WERI-Rb-1 (cell line): ENCODE results near the gene C5orf24.
A peak's percentile ranks its signal among the peaks of the same experiment; 100 is the strongest.
"Not testable (repeated sequence)": the region's sequence is repeated elsewhere in the genome, so short reads cannot be mapped to it uniquely, and the experiment has no call there.

Experiments
- DNase-seq: peaks from one replicate; pipeline ENCODE4 v3.0.0-alpha.2; 2020
- H3K27ac ChIP-seq: fragments of 250-450 bp; sonication (Bioruptor Pico); 2 replicates; pipeline ENCODE4 v1.5.1; 2020; ENCODE audit warnings: mild to moderate bottlenecking, moderate library complexity
- H3K27me3 ChIP-seq: fragments of 250-450 bp; sonication (Bioruptor Pico); 2 replicates; pipeline ENCODE4 v1.5.1; 2021; ENCODE audit warnings: mild to moderate bottlenecking, low read depth, moderate library complexity; ENCODE audit not compliant: insufficient read depth, severe bottlenecking
- H3K36me3 ChIP-seq: fragments of 250-450 bp; sonication (Bioruptor Pico); 2 replicates; pipeline ENCODE4 v1.5.1; 2020; ENCODE audit warnings: mild to moderate bottlenecking, moderate library complexity
- H3K4me3 ChIP-seq: 2 replicates; pipeline ENCODE4 v1.5.1; 2011; ENCODE audit warnings: low read depth, mild to moderate bottlenecking, control low read depth, low read length
- H3K9me3 ChIP-seq: fragments of 250-450 bp; sonication (Bioruptor Pico); 2 replicates; pipeline ENCODE4 v1.5.1; 2021; ENCODE audit warnings: mild to moderate bottlenecking, moderate library complexity; ENCODE audit not compliant: severe bottlenecking
- CTCF ChIP-seq: IDR thresholded peaks from 2 replicates; pipeline ENCODE4 v1.5.1; 2011; ENCODE audit warnings: low read depth, mild to moderate bottlenecking, control low read depth, inconsistent platforms, low read length

The C5orf24 gene

GRCh38 chr5:134873987-134874830 is 28.4 kb downstream of the C5orf24 start, which contains the start of gene TXNDC15:
TXNDC15 (plus strand) TSS chr5:134874371; CDS start chr5:134874428, 57 bp downstream.
- peak; percentile 91 for DNase-seq
- peaks cover 8% of the 10 kb centered on the region for H3K36me3 ChIP-seq
- H3K27me3 ChIP-seq = no peaks in the 10 kb centered on the region
- TF ChIP-seq CTCF = no peak
- peak within 1 kb of the TSS; percentile 63 for H3K4me3 ChIP-seq
- H3K27ac ChIP-seq = peak within 1 kb of the TSS; percentile 88
- H3K9me3 ChIP-seq = no peaks in the 10 kb centered on the region

GRCh38 chr5:134874831-134875655 is 29.3 kb downstream of the C5orf24 start:
- no peak for TF ChIP-seq CTCF
- DNase-seq = peak; percentile 40
- Histone ChIP-seq H3K4me3 (peak overlapping the region; percentile 63), H3K9me3 (no peaks in the 10 kb centered on the region), H3K36me3 (peaks cover 11% of the 10 kb centered on the region), H3K27me3 (no peaks in the 10 kb centered on the region), H3K27ac (peak overlapping the region; percentile 88)

- no peak for DNase-seq
- Histone ChIP-seq H3K9me3 (no peaks in the 10 kb centered on the region), H3K27ac (no peak overlapping the region), H3K36me3 (peaks cover 12% of the 10 kb centered on the region), H3K27me3 (no peaks in the 10 kb centered on the region), H3K4me3 (no peak overlapping the region)
- no peak for TF ChIP-seq CTCF
These were observed 31.4 kb downstream of the C5orf24 start for GRCh38 chr5:134877159-134877558.

- Histone ChIP-seq H3K27me3 (no peaks in the 10 kb centered on the region), H3K27ac (no peak overlapping the region), H3K36me3 (peaks cover 12% of the 10 kb centered on the region), H3K9me3 (no peaks in the 10 kb centered on the region), H3K4me3 (no peak overlapping the region)
- no peak for DNase-seq
- no peak for TF ChIP-seq CTCF
These were observed 32.6 kb downstream of the C5orf24 start for GRCh38 chr5:134878403-134878802.

- H3K27me3 ChIP-seq = no peaks in the 10 kb centered on the region
- TF ChIP-seq CTCF = no peak
- H3K36me3 ChIP-seq = peaks cover 12% of the 10 kb centered on the region
- no peak overlapping the region for H3K27ac ChIP-seq
- H3K4me3 ChIP-seq = no peak overlapping the region
- no peaks in the 10 kb centered on the region for H3K9me3 ChIP-seq
- DNase-seq = no peak
These were observed 33.7 kb downstream of the C5orf24 start for GRCh38 chr5:134879456-134879855.

GRCh38 chr5:134880937-134881336 is 35.2 kb downstream of the C5orf24 start:
- peaks cover 12% of the 10 kb centered on the region for H3K36me3 ChIP-seq
- not testable (repeated sequence) for DNase-seq, H3K9me3 ChIP-seq, H3K27ac ChIP-seq, H3K4me3 ChIP-seq, H3K27me3 ChIP-seq

GRCh38 chr5:134881711-134882110 is 35.9 kb downstream of the C5orf24 start:
- not testable (repeated sequence) for H3K9me3 ChIP-seq, H3K27me3 ChIP-seq, DNase-seq, H3K4me3 ChIP-seq, H3K27ac ChIP-seq
- H3K36me3 ChIP-seq = peaks cover 12% of the 10 kb centered on the region
